GM18951 (cell line): ENCODE data around the gene TESK2.

Experiments
- POLR2A ChIP-seq: IDR thresholded peaks from 4 replicates; pipeline ENCODE4 v1.6.1; 2011; ENCODE audit warnings: mild to moderate bottlenecking; ENCODE audit not compliant: insufficient read length, insufficient read depth; ENCODE audit errors: extremely low read depth
- in situ Hi-C: fragments of 300-500 bp; cut with MboI; formaldehyde crosslinking; loops from one replicate; pipeline ENCODE4 v1.12.0; 2022; ENCODE audit warnings: low sequenced_read_pairs, mixed read lengths, inconsistent platforms; ENCODE audit not compliant: unreplicated experiment

Gene TESK2

GRCh38 chr1:45380125-45380524, 110.8 kb downstream of the TESK2 start:
- in situ Hi-C loops = no loop called here
- no peak for TF ChIP-seq POLR2A

- in situ Hi-C loops = no loop called here
- no peak for TF ChIP-seq POLR2A
These were observed 111.4 kb downstream of the TESK2 start for GRCh38 chr1:45379524-45379923.

- in situ Hi-C loops = no loop called here
- no peak for TF ChIP-seq POLR2A
These were observed 112.8 kb downstream of the TESK2 start for GRCh38 chr1:45378184-45378583.

GRCh38 chr1:45375104-45376090, 115.6 kb downstream of the TESK2 start:
- in situ Hi-C loops = no loop called here
- no peak for TF ChIP-seq POLR2A

GRCh38 chr1:45373573-45373972, 117.4 kb downstream of the TESK2 start:
- TF ChIP-seq POLR2A = no peak
- in situ Hi-C loops = no loop called here

GRCh38 chr1:45370575-45370974, 120.4 kb downstream of the TESK2 start:
- TF ChIP-seq POLR2A = no peak

GRCh38 chr1:45365051-45365450, 125.9 kb downstream of the TESK2 start:
- TF ChIP-seq POLR2A = no peak
- in situ Hi-C loops = loop anchor here (10.0 kb wide), 1 partner anchor 220 kb away; the partner anchor contains the start of gene NASP

More at GRCh38 chr1:45370575-45370974, 120.4 kb downstream of the TESK2 start:
- in situ Hi-C loops = no loop called here

- TF ChIP-seq POLR2A = no peak
- in situ Hi-C loops = loop anchor here (10.0 kb wide), 1 partner anchor 221 kb away; the partner anchor contains the start of gene NASP
These were observed 126.7 kb downstream of the TESK2 start for GRCh38 chr1:45364294-45364693.

- in situ Hi-C loops = loop anchor here (10.0 kb wide), 1 partner anchor 224 kb away; the partner anchor contains the start of gene NASP
These were observed 130.0 kb downstream of the TESK2 start for GRCh38 chr1:45360981-45361380.

- TF ChIP-seq POLR2A = no peak
- in situ Hi-C loops = loop anchor here (5.0 to 10.0 kb wide), 2 partner anchors 132 to 225 kb away; partner anchors contain the start of genes NASP and TESK2
These were observed 131.0 kb downstream of the TESK2 start for GRCh38 chr1:45359882-45360513.

GRCh38 chr1:45356186-45356585, 134.8 kb downstream of the TESK2 start:
- TF ChIP-seq POLR2A = no peak
- in situ Hi-C loops = loop anchor here (5.0 kb wide), 1 partner anchor 136 kb away; the partner anchor contains the start of gene TESK2

GRCh38 chr1:45355683-45356082, 135.3 kb downstream of the TESK2 start:
- TF ChIP-seq POLR2A = no peak
- in situ Hi-C loops = loop anchor here (5.0 kb wide), 1 partner anchor 137 kb away; the partner anchor contains the start of gene TESK2

- in situ Hi-C loops = loop anchor here (5.0 kb wide), 1 partner anchor 137 kb away; the partner anchor contains the start of gene TESK2
- no peak for TF ChIP-seq POLR2A
These were observed 136.1 kb downstream of the TESK2 start for GRCh38 chr1:45354838-45355237.
